HFFc6 (cell line): ENCODE measurements around the gene PCSK5. TPM values are rescaled to one million over a fixed set of nuclear protein-coding genes. Genes with fewer than 3 reads are reported as not detected.

Source experiments
- DNase-seq: peaks from one replicate; pipeline ENCODE4 v3.0.0-alpha.2; 2018
- H3K27ac Mint-ChIP-seq: 2 replicates; pipeline ENCODE4 v1.8.0; 2020; ENCODE audit warnings: mild to moderate bottlenecking, mixed read lengths
- H3K27me3 Mint-ChIP-seq: 2 replicates; pipeline ENCODE4 v1.8.0; 2021; ENCODE audit warnings: mild to moderate bottlenecking, moderate library complexity, mixed read lengths; ENCODE audit not compliant: insufficient read depth
- H3K36me3 Mint-ChIP-seq: 2 replicates; pipeline ENCODE4 v1.8.0; 2021; ENCODE audit warnings: low read depth, mixed read lengths
- H3K4me1 Mint-ChIP-seq: 2 replicates; pipeline ENCODE4 v1.8.0; 2020; ENCODE audit warnings: low read depth, mixed read lengths
- H3K4me3 Mint-ChIP-seq: 2 replicates; pipeline ENCODE4 v1.8.0; 2020; ENCODE audit warnings: mild to moderate bottlenecking, moderate library complexity, mixed read lengths
- H3K9me3 Mint-ChIP-seq: 2 replicates; pipeline ENCODE4 v1.8.0; 2020; ENCODE audit warnings: mild to moderate bottlenecking, mixed read lengths
- total RNA-seq, 6 experiments: library from RNA; stranded (reverse); fragmentation: NEBNext Ultra II Directional; extraction: Animal tissue kit (Norgen Biotek cat#: 25700); gene quantifications; 2 replicates in 1 of 6; 3 replicates in 5 of 6; pipeline ENCODE4 v1.2.3, GENCODE V29; 2021
- TF ChIP-seq, protein P1 (sequence below): fragments of 200-600 bp; sonication (generic); IDR thresholded peaks from 2 replicates; pipeline ENCODE4 v1.5.0; 2021; ENCODE audit warnings: antibody characterized with exemption, mild to moderate bottlenecking

PCSK5 gene
- total RNA-seq, 6 experiments from 2014 or later: 0.18 to 0.36 (median 0.22) TPM

DNA sequence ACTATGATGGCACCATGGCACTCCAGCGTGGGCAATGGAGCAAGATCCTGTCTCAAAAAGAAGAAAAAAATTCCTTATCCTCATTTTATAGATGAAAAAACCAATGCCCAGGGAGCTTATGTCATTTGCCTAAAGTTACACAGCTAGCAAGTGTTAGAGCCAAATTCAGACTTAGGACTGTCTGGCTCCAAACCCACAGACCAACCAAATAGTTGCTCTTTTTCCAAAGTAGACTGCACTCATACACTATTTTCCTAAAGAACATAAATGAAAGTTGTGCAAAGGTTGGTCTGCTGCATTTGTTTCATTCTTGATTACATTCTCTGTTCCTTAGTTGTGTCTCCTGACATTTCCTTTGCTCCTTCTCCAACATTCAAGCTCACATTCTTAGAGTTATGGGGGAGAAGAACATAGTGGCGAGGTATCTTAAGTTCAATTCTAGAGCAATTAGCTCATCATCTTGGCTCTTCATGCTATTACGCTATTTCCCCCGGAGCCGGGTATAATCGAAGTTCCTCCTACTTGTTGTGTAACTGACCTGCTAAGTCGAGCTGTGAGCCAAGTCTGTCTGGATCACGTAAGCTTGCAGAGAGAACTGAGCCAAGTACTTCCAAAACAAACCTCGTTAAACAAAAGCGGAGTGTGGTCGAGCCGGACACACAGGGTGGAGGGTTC is 365.4 kb downstream of the PCSK5 start:
- peak; percentile 66 for DNase-seq
- no peak overlapping the region for H3K27ac Mint-ChIP-seq
- peaks cover 2% of the 10 kb centered on the region; the same call in 1 of the 2 replicates for H3K9me3 Mint-ChIP-seq
- H3K4me3 Mint-ChIP-seq: no peak overlapping the region
- TF ChIP-seq, protein P1, sequence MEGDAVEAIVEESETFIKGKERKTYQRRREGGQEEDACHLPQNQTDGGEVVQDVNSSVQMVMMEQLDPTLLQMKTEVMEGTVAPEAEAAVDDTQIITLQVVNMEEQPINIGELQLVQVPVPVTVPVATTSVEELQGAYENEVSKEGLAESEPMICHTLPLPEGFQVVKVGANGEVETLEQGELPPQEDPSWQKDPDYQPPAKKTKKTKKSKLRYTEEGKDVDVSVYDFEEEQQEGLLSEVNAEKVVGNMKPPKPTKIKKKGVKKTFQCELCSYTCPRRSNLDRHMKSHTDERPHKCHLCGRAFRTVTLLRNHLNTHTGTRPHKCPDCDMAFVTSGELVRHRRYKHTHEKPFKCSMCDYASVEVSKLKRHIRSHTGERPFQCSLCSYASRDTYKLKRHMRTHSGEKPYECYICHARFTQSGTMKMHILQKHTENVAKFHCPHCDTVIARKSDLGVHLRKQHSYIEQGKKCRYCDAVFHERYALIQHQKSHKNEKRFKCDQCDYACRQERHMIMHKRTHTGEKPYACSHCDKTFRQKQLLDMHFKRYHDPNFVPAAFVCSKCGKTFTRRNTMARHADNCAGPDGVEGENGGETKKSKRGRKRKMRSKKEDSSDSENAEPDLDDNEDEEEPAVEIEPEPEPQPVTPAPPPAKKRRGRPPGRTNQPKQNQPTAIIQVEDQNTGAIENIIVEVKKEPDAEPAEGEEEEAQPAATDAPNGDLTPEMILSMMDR: no peak
- H3K4me1 Mint-ChIP-seq: no peaks in the 10 kb centered on the region
- no peaks in the 10 kb centered on the region for H3K27me3 Mint-ChIP-seq
- H3K36me3 Mint-ChIP-seq: no peaks in the 10 kb centered on the region

DNA sequence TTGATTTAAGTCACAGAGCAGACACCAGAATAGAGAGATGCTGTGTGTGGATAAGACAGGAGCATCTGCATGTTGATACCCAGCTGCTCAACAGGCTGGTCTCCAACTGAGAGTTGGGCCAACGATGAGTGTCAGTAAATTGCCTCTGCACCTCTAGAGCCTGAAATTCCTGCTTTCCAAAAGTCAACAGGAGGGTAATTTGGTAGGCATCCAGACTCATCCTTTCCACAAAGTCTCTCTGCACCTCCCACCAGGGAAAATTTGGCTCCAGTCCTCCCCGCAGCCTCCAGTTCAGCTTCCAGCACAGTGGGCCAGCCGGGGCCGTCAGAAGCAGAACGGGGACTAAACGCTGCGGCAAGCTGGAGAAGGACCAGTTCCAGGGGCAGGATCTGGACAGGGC is 366.8 kb downstream of the PCSK5 start:
- Mint-ChIP-seq H3K4me3 (no peak overlapping the region), H3K4me1 (no peaks in the 10 kb centered on the region), H3K9me3 (peaks cover 5% of the 10 kb centered on the region; the same call in 1 of the 2 replicates), H3K27me3 (no peaks in the 10 kb centered on the region), H3K36me3 (no peaks in the 10 kb centered on the region), H3K27ac (no peak overlapping the region)
- TF ChIP-seq, protein P1: no peak
- DNase-seq: no peak

DNA sequence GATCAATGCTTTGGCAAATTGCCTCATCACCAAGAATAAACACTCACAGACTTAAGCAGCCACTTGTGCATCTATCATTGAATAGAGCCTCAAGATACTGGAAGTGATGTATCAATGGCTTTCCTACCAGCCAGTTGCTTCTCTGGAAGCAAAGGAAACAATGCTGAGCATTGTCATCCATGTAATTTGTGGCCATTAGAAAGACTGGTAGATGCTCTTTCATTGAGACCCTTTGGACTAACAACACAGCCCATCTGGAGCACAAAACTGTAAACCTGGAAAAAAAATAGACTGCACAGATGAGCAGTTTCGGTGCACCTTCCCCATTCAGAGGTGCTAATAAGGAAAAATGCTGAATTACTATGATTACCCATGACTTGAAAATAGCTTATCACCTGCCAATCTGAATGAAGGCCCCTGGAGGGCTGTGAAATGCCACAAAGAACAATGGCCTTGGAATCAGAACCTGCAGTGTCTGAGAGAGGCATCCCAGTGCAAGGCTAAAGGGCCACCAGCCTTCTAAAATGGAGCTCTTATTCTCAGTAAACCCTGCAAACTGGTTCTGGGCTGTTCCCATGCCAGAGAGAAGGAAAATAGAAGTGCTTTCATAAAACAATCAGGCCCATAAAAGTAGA is 376.3 kb downstream of the PCSK5 start:
- Mint-ChIP-seq H3K27ac (no peak overlapping the region), H3K36me3 (no peaks in the 10 kb centered on the region), H3K4me3 (no peak overlapping the region), H3K27me3 (no peaks in the 10 kb centered on the region), H3K4me1 (no peaks in the 10 kb centered on the region), H3K9me3 (peaks cover 7% of the 10 kb centered on the region; the same call in 1 of the 2 replicates)
- TF ChIP-seq, protein P1: no peak
- no peak for DNase-seq

DNA sequence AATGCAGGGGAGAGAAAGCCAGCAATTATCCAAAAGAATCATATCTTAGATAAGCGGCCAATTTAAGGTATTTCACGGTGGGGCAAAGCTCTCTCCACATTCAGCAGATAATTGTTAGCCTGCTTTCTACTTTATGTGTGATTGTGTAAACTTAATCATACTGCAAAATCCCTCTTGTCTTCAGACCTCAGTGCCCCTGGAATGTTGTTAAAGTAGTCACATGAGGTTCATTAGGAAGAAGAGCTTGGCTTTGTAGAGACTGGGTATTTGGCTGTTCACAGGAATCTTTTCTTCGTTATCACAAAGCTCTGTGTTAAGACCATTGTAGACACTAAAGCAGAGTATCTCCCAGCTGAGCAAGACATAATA is 376.8 kb downstream of the PCSK5 start:
- DNase-seq: no peak
- TF ChIP-seq, protein P1: no peak
- H3K4me3 Mint-ChIP-seq: no peak overlapping the region
- no peaks in the 10 kb centered on the region for H3K27me3 Mint-ChIP-seq
- no peaks in the 10 kb centered on the region for H3K4me1 Mint-ChIP-seq
- H3K36me3 Mint-ChIP-seq: no peaks in the 10 kb centered on the region
- H3K9me3 Mint-ChIP-seq: peaks cover 7% of the 10 kb centered on the region; the same call in 1 of the 2 replicates
- H3K27ac Mint-ChIP-seq: no peak overlapping the region

DNA sequence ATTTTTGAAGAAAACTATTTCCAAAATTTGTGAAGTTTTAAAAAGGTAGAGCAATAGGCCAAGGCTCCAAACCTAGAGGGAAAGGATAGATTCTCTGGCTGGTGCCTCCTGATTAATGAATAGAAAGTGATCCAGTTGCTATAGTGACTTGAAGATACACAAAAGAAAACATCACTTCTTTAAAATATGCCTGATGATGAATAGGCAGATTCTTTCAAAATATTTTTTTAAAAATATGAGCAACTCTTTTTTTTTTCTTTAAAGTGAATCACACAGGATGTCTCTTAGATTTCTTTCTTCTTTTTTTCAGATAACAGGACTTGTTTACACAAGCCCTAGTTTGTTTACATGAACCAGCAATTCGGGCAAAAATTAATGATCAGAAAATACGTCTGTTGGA is 379.3 kb downstream of the PCSK5 start:
- no peak overlapping the region for H3K4me3 Mint-ChIP-seq
- H3K4me1 Mint-ChIP-seq: no peaks in the 10 kb centered on the region
- no peaks in the 10 kb centered on the region for H3K27me3 Mint-ChIP-seq
- H3K36me3 Mint-ChIP-seq: no peaks in the 10 kb centered on the region
- no peaks in the 10 kb centered on the region for H3K9me3 Mint-ChIP-seq
- TF ChIP-seq, protein P1: no peak
- DNase-seq: no peak
- no peak overlapping the region for H3K27ac Mint-ChIP-seq
